WTC11 (cell line): ENCODE measurements around the gene LIX1L. TPM values are rescaled to one million over a fixed set of nuclear protein-coding genes. Genes with fewer than 3 reads are reported as not detected.

Experiments
- ATAC-seq: fragments of 200-7000 bp; cut with Tn5 transposase; 2 replicates; pipeline ENCODE4 v1.10.0; 2021; ENCODE audit warnings: mild to moderate bottlenecking, moderate library complexity
- CTCF ChIA-PET: fragments of 300-600 bp; sonication (Branson Sonifier 250); formaldehyde crosslinking; loops from one replicate; lab custom pipeline; 2021; ENCODE audit warnings: antibody characterized with exemption; lab: Charles Lee
- POLR2A ChIA-PET: fragments of 350-600 bp; sonication (Branson Sonifier 250); formaldehyde crosslinking; loops from one replicate; lab custom pipeline; 2021; ENCODE audit warnings: antibody characterized with exemption; lab: Charles Lee
- DNase-seq: peaks from one replicate; pipeline ENCODE4 v3.0.0; 2021; ENCODE audit warnings: low spot score
- H3K27ac Mint-ChIP-seq: 2 replicates; pipeline ENCODE4 v1.8.0; 2021; ENCODE audit warnings: mixed read lengths
- H3K27me3 Mint-ChIP-seq: 2 replicates; pipeline ENCODE4 v1.8.0; 2021; ENCODE audit warnings: low read depth, mild to moderate bottlenecking, moderate library complexity, mixed read lengths
- H3K36me3 Mint-ChIP-seq: 2 replicates; pipeline ENCODE4 v1.8.0; 2021; ENCODE audit warnings: mixed read lengths
- H3K4me1 Mint-ChIP-seq: 2 replicates; pipeline ENCODE4 v1.8.0; 2022; ENCODE audit warnings: mixed read lengths
- H3K4me3 Mint-ChIP-seq: 2 replicates; pipeline ENCODE4 v1.8.0; 2021; ENCODE audit warnings: mild to moderate bottlenecking, moderate library complexity, mixed read lengths
- H3K9me3 Mint-ChIP-seq: 2 replicates; pipeline ENCODE4 v1.8.0; 2021; ENCODE audit warnings: mixed read lengths
- ATF1 ChIP-seq: sonication (generic); formaldehyde crosslinking; IDR thresholded peaks from 2 replicates; pipeline ENCODE4 v1.8.1; 2023; ENCODE audit warnings: mild to moderate bottlenecking, moderate library complexity, missing genetic modification reagents
- ATF6 ChIP-seq: sonication (generic); formaldehyde crosslinking; IDR thresholded peaks from 2 replicates; pipeline ENCODE4 v1.8.1; 2023; ENCODE audit warnings: mild to moderate bottlenecking, missing genetic modification reagents
- CBFB ChIP-seq: sonication (generic); formaldehyde crosslinking; IDR thresholded peaks from 2 replicates; pipeline ENCODE4 v1.8.1; 2022; ENCODE audit warnings: mild to moderate bottlenecking, low read depth, missing genetic modification reagents
- CREB1 ChIP-seq: sonication (generic); formaldehyde crosslinking; IDR thresholded peaks from 2 replicates; pipeline ENCODE4 v1.8.0; 2023; ENCODE audit warnings: mild to moderate bottlenecking, missing genetic modification reagents
- CTCF ChIP-seq: fragments of 200-600 bp; IDR thresholded peaks from 2 replicates; pipeline ENCODE4 v1.8.0; 2022; ENCODE audit warnings: antibody characterized with exemption
- GABPB1 ChIP-seq: sonication (generic); formaldehyde crosslinking; IDR thresholded peaks from 2 replicates; pipeline ENCODE4 v1.8.1; 2023; ENCODE audit warnings: mild to moderate bottlenecking, missing genetic modification reagents
- HMGA2 ChIP-seq: fragments of 250-450 bp; sonication (Bioruptor Pico); IDR thresholded peaks from 2 replicates; pipeline ENCODE4 v1.4.0; 2021; ENCODE audit warnings: mild to moderate bottlenecking, moderate library complexity
- KAT7 ChIP-seq: sonication (generic); formaldehyde crosslinking; IDR thresholded peaks from 2 replicates; pipeline ENCODE4 v1.8.1; 2023; ENCODE audit warnings: missing genetic modification reagents, mild to moderate bottlenecking, borderline replicate concordance
- NFATC4 ChIP-seq: fragments of 250-450 bp; sonication (Bioruptor Pico); IDR thresholded peaks from 2 replicates; pipeline ENCODE4 v1.9.0; 2021; ENCODE audit warnings: mild to moderate bottlenecking
- NR1H2 ChIP-seq: sonication (generic); formaldehyde crosslinking; IDR thresholded peaks from 2 replicates; pipeline ENCODE4 v1.9.0; 2021; ENCODE audit warnings: mild to moderate bottlenecking, moderate library complexity, missing genetic modification reagents
- NR3C1 ChIP-seq: sonication (generic); formaldehyde crosslinking; conservative IDR thresholded peaks from 2 replicates; pipeline ENCODE4 v1.8.1; 2023; ENCODE audit warnings: low read depth, mild to moderate bottlenecking, missing genetic modification reagents
- OVOL2 ChIP-seq: fragments of 250-450 bp; sonication (Bioruptor Pico); IDR thresholded peaks from 2 replicates; pipeline ENCODE4 v1.9.0; 2021; ENCODE audit warnings: mild to moderate bottlenecking, borderline replicate concordance
- SMAD4 ChIP-seq: sonication (generic); formaldehyde crosslinking; IDR thresholded peaks from 2 replicates; pipeline ENCODE4 v1.8.0; 2022; ENCODE audit warnings: mild to moderate bottlenecking, missing genetic modification reagents
- SP1 ChIP-seq: sonication (generic); formaldehyde crosslinking; conservative IDR thresholded peaks from 2 replicates; pipeline ENCODE4 v1.8.1; 2022; ENCODE audit warnings: missing genetic modification reagents
- ZNF263 ChIP-seq: sonication (generic); formaldehyde crosslinking; IDR thresholded peaks from 2 replicates; pipeline ENCODE4 v1.8.1; 2022; ENCODE audit warnings: low read depth, mild to moderate bottlenecking, moderate library complexity, missing genetic modification reagents
- total RNA-seq: library from RNA; stranded (reverse); gene quantifications from 3 replicates; pipeline ENCODE4 v1.2.3, GENCODE V29; 2021
- TF ChIP-seq, protein P1 (sequence below): sonication (generic); formaldehyde crosslinking; conservative IDR thresholded peaks from 2 replicates; pipeline ENCODE4 v1.8.1; 2023; ENCODE audit warnings: mild to moderate bottlenecking, low read depth, missing genetic modification reagents, moderate library complexity
- TF ChIP-seq, protein P2 (sequence below): sonication (generic); formaldehyde crosslinking; IDR thresholded peaks from 2 replicates; pipeline ENCODE4 v1.8.0; 2023; ENCODE audit warnings: missing genetic modification reagents
- TF ChIP-seq, protein P3 (sequence below): sonication (generic); formaldehyde crosslinking; IDR thresholded peaks from 2 replicates; pipeline ENCODE4 v1.8.1; 2022; ENCODE audit warnings: low read depth, mild to moderate bottlenecking, moderate library complexity, missing genetic modification reagents, borderline replicate concordance
- TF ChIP-seq, protein P4 (sequence below): fragments of 250-450 bp; sonication (Bioruptor Pico); IDR thresholded peaks from 2 replicates; pipeline ENCODE4 v1.9.0; 2021; ENCODE audit warnings: mild to moderate bottlenecking, borderline replicate concordance

The LIX1L gene
- total RNA-seq, 1 experiment from 2014 or later: 3.0 TPM

DNA sequence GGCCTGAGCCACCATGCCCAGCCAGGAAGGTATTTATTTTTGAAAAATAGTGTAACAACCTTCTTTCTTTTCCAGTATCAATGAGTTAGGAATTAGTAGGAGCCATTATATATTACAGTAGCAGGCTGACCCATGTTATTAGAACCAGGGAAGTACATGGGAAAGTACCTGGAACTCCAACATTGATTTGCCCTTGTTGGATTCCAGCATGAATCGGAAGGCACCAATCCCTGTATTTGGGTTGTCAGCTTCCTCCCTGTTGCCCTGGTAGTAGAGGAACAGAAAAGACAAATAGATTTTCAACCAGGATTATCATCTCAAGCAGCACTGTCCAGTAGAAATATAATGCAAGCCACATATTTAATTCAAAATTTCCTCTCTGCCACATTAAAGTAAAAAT lies 20.4 kb downstream of the LIX1L start (continued):
- TF ChIP-seq NR3C1 (CRISPR knock-in tag) (no peak), NR1H2 (CRISPR knock-in tag) (no peak)
- TF ChIP-seq, all 79 proteins: peak for 0

DNA sequence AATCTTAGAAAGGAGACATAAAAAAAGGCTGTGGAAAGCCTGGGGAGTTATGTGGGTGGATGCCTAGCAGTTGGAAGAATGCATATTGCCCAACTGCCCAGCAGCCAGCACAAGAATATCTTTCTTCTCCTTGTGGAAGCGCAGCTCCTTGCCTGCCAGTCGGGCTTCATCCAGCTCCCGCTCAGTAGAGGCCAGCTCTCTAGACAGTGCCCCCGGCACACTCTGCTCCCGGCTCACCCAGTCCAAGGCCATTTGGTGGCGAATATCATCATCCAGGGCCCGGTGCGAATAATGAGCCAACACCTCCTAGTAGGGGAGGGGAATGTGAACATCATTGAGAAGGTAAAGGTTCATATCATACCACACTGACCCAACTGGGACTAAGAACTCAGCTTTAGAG lies 21.6 kb downstream of the LIX1L start:
- DNase-seq (no peak), ATAC-seq (peak; percentile 38)
- ChIA-PET CTCF (interaction anchor here (0.5 to 2.1 kb wide), 3 partner anchors 30 to 91 kb away, joined by 3 to 5 read pairs (median 4); partner anchors contain the start of gene NUDT17), POLR2A (interaction anchor here (1.8 kb wide), 1 partner anchor 9 kb away, joined by 7 read pairs; the partner anchor contains the start of gene RBM8A)
- peaks cover 23% of the 10 kb centered on the region for H3K4me1 Mint-ChIP-seq
- no peak overlapping the region for H3K4me3 Mint-ChIP-seq
- no peaks in the 10 kb centered on the region; the same call in 1 of the 2 replicates for H3K27me3 Mint-ChIP-seq
- no peaks in the 10 kb centered on the region for H3K36me3 Mint-ChIP-seq
- no peaks in the 10 kb centered on the region for H3K9me3 Mint-ChIP-seq
- H3K27ac Mint-ChIP-seq: no peak overlapping the region
- TF ChIP-seq ATF1 (no peak), CBFB (CRISPR knock-in tag) (no peak), CTCF (no peak), CREB1 (CRISPR knock-in tag) (no peak), SP1 (CRISPR knock-in tag) (no peak), OVOL2 (CRISPR knock-in tag) (no peak), ZNF263 (no peak), KAT7 (CRISPR knock-in tag) (no peak), HMGA2 (no peak), GABPB1 (CRISPR knock-in tag) (no peak), NFATC4 (CRISPR knock-in tag) (no peak), SMAD4 (no peak), NR1H2 (CRISPR knock-in tag) (no peak), ATF6 (CRISPR knock-in tag) (no peak)
- TF ChIP-seq, protein P1, sequence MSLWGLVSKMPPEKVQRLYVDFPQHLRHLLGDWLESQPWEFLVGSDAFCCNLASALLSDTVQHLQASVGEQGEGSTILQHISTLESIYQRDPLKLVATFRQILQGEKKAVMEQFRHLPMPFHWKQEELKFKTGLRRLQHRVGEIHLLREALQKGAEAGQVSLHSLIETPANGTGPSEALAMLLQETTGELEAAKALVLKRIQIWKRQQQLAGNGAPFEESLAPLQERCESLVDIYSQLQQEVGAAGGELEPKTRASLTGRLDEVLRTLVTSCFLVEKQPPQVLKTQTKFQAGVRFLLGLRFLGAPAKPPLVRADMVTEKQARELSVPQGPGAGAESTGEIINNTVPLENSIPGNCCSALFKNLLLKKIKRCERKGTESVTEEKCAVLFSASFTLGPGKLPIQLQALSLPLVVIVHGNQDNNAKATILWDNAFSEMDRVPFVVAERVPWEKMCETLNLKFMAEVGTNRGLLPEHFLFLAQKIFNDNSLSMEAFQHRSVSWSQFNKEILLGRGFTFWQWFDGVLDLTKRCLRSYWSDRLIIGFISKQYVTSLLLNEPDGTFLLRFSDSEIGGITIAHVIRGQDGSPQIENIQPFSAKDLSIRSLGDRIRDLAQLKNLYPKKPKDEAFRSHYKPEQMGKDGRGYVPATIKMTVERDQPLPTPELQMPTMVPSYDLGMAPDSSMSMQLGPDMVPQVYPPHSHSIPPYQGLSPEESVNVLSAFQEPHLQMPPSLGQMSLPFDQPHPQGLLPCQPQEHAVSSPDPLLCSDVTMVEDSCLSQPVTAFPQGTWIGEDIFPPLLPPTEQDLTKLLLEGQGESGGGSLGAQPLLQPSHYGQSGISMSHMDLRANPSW (CRISPR knock-in tag): no peak
- TF ChIP-seq, protein P2, sequence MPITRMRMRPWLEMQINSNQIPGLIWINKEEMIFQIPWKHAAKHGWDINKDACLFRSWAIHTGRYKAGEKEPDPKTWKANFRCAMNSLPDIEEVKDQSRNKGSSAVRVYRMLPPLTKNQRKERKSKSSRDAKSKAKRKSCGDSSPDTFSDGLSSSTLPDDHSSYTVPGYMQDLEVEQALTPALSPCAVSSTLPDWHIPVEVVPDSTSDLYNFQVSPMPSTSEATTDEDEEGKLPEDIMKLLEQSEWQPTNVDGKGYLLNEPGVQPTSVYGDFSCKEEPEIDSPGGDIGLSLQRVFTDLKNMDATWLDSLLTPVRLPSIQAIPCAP (CRISPR knock-in tag): no peak
- TF ChIP-seq, protein P3, sequence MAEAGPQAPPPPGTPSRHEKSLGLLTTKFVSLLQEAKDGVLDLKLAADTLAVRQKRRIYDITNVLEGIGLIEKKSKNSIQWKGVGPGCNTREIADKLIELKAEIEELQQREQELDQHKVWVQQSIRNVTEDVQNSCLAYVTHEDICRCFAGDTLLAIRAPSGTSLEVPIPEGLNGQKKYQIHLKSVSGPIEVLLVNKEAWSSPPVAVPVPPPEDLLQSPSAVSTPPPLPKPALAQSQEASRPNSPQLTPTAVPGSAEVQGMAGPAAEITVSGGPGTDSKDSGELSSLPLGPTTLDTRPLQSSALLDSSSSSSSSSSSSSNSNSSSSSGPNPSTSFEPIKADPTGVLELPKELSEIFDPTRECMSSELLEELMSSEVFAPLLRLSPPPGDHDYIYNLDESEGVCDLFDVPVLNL (CRISPR knock-in tag): no peak
- TF ChIP-seq, protein P4, sequence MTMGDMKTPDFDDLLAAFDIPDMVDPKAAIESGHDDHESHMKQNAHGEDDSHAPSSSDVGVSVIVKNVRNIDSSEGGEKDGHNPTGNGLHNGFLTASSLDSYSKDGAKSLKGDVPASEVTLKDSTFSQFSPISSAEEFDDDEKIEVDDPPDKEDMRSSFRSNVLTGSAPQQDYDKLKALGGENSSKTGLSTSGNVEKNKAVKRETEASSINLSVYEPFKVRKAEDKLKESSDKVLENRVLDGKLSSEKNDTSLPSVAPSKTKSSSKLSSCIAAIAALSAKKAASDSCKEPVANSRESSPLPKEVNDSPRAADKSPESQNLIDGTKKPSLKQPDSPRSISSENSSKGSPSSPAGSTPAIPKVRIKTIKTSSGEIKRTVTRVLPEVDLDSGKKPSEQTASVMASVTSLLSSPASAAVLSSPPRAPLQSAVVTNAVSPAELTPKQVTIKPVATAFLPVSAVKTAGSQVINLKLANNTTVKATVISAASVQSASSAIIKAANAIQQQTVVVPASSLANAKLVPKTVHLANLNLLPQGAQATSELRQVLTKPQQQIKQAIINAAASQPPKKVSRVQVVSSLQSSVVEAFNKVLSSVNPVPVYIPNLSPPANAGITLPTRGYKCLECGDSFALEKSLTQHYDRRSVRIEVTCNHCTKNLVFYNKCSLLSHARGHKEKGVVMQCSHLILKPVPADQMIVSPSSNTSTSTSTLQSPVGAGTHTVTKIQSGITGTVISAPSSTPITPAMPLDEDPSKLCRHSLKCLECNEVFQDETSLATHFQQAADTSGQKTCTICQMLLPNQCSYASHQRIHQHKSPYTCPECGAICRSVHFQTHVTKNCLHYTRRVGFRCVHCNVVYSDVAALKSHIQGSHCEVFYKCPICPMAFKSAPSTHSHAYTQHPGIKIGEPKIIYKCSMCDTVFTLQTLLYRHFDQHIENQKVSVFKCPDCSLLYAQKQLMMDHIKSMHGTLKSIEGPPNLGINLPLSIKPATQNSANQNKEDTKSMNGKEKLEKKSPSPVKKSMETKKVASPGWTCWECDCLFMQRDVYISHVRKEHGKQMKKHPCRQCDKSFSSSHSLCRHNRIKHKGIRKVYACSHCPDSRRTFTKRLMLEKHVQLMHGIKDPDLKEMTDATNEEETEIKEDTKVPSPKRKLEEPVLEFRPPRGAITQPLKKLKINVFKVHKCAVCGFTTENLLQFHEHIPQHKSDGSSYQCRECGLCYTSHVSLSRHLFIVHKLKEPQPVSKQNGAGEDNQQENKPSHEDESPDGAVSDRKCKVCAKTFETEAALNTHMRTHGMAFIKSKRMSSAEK (CRISPR knock-in tag): no peak
